GM13977 (cell line): ENCODE measurements around the gene ZPBP2.
"Not testable (repeated sequence)": the region's sequence is repeated elsewhere in the genome, so short reads cannot be mapped to it uniquely, and the experiment has no call there.

ENCODE experiments used
- DNase-seq: peaks from one replicate; pipeline ENCODE4 v3.0.0; 2012; ENCODE audit warnings: low spot score
- in situ Hi-C: fragments of 300-500 bp; cut with MboI; formaldehyde crosslinking; loops from one replicate; pipeline ENCODE4 v1.12.0; 2022; ENCODE audit warnings: low sequenced_read_pairs, low pct_unique_long_range_greater_than_20kb, mixed read lengths, inconsistent platforms; ENCODE audit not compliant: unreplicated experiment
- TF ChIP-seq, protein P1 (sequence below): IDR thresholded peaks from 2 replicates; pipeline ENCODE4 v1.5.1; 2012; ENCODE audit warnings: mild to moderate bottlenecking, control low read depth; ENCODE audit not compliant: insufficient read depth; ENCODE audit errors: extremely low read depth, missing control alignments

ZPBP2 gene

DNA sequence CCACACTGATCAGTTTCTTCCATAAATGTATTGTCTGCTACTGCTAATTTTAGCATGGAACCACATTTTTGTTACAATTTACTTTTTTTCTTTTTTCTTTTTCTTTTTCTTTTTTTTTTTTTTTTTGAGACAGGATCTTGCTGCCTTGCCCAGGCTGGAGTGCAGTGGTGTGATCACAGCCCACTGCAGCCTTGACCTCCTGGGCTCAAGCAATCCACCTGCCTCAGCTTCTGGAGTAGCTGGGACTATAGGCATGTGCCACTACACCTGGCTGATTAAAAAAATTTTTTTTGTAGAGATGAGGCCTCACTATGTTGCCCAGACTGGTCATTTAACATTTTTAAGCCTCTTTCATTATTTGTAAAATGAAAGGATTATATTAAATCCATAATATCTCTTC is 19.1 kb downstream of the ZPBP2 start:
- TF ChIP-seq, protein P1, sequence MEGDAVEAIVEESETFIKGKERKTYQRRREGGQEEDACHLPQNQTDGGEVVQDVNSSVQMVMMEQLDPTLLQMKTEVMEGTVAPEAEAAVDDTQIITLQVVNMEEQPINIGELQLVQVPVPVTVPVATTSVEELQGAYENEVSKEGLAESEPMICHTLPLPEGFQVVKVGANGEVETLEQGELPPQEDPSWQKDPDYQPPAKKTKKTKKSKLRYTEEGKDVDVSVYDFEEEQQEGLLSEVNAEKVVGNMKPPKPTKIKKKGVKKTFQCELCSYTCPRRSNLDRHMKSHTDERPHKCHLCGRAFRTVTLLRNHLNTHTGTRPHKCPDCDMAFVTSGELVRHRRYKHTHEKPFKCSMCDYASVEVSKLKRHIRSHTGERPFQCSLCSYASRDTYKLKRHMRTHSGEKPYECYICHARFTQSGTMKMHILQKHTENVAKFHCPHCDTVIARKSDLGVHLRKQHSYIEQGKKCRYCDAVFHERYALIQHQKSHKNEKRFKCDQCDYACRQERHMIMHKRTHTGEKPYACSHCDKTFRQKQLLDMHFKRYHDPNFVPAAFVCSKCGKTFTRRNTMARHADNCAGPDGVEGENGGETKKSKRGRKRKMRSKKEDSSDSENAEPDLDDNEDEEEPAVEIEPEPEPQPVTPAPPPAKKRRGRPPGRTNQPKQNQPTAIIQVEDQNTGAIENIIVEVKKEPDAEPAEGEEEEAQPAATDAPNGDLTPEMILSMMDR: no peak
- no peak for DNase-seq
- in situ Hi-C loops: no loop called here

DNA sequence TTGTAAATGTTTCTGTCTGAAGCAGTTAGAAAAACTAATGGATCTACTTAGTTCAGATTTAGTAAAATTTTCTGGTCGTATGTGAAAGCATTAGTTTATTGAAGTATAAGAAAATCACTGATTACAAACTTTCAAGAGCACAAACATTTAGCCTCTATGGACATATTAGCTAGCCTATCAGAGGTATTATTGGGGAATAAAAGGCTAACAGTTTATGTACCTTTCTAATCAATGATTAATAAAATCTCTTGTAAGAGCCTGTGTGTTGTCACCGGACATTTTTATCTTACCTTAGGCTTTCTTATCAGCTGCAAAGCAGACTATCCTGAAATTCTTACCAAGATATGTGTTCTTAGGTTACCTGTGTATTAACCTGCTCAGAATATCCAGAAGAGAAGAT is 21.2 kb downstream of the ZPBP2 start:
- no peak for DNase-seq
- in situ Hi-C loops: no loop called here
- TF ChIP-seq, protein P1: no peak

DNA sequence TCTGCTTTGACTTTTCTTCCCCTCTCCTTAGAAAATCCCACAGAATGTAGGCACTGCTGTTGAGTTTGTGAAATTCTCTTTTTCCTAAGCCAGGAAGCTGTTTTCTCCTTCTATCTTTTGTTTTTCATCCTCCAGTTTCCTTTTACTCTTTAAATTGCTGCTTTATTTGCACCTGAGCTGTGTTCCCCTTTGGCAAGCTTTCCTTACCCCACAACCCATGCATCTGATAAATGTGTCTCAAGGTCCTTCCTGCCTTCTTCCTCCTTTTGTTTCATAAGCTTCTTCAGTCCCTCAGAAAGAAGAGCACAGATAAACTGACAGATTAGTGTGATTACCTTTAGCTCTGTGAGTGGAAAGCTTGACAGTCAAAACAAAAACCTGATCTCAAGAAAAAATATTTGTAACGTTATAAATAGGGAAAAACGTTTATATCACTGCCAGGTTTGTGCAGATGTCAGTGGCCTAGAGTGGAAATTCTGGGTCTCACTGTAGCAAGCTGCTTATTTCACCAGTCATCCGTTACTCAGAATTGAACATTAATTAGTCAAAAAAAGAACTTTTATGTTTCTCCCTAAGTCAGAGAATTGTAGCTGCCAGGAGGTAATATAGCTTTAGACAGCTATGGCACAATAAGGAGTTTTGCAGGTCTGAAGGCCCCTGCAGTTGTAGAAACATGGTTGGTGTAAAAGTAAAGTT is 26.8 kb downstream of the ZPBP2 start:
- in situ Hi-C loops: no loop called here
- TF ChIP-seq, protein P1: no peak
- no peak for DNase-seq

DNA sequence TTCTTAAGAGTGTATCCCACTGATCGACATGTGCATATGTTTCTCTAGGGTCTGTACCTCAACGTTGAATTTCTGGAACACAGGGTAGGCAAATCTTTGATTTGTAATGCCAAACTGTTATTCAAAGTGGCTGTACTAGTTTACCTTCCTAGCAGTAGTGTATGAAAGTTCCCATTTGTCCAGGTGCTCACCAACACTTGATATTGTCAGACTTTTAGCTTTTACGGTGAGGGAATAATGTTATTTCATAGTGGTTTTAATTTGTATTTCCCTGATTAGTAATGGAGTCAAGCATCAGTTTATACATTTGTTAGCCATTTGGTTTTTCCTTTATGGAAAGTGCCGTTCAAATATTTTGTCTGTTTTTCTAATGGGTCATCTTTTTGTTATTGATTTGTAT is 30.1 kb downstream of the ZPBP2 start:
- TF ChIP-seq, protein P1: no peak
- no peak for DNase-seq
- in situ Hi-C loops: no loop called here

DNA sequence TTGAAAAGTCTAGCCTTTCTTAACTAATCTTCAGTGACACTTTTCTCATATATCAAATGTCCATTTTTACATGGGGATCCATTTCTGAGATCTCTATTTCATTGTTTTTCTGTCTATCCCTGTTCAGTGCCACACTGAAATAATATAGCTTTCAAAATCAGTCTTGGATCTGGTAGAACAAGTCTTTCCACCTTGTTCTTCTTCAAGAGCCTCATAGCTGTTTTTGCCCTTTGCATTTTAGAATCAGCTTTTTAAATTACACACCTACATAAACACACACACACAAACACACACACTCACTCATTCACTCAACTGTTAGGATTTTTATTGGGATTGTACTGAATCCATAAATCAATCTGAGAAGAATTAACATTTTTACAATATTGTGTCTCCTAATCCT is 31.2 kb downstream of the ZPBP2 start:
- TF ChIP-seq, protein P1: no peak
- in situ Hi-C loops: no loop called here
- no peak for DNase-seq

DNA sequence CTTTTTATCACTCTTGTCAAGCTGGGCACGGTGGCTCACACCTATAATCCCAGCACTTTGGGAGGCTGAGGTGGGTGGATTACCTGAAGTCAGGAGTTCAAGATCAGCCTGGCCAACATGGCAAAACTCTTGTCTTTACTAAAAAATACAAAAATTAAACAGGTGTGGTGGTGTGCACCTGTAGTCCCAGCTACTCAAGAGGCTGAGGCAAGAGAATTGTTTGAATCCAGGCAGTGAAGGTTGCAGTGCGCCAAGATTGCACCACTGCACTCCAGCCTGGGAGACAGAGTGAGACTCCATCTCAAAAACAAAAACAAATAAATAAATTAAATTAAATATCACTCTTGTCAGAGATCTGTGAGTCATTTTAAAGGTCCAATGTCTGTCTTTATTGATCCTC is 34.0 kb downstream of the ZPBP2 start:
- DNase-seq, in situ Hi-C loops: not testable (repeated sequence)

DNA sequence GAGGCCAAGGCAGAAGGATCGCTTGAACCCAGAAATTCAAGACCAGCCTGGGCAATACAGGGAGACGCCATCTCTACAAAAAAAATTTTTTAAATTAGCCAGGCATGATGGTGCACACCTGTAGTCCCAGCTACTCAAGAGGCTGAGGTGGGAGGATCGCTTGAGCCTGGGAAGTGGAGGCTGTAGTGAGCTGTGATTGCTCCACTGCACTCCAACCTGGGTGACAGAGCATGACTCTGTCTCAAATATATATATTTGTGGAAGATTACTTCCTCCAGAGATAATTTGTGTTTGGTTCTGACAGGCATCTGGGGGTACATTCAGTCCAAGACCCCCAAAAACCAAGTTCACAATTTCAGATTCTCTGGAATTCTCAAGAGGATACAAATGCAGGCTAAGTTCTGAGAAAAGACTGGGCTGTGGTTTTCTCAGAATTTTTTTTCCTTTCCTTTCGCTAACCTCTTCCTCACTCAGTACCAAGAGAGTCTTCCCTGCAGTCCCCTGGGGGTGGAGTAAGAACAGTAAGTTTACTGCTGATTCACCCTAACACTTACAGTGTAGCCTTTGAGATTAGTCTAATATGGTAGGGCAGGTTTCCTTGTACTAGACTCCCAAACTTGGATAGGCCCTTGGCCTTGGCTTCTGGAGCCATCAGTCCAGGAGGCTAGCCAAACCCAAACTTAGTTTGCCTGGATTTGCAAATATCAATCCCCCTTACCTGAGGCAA is 35.3 kb downstream of the ZPBP2 start:
- in situ Hi-C loops: no loop called here
- TF ChIP-seq, protein P1: no peak
- no peak for DNase-seq
